Measurements from ENCODE around the gene ARHGAP26. TPM values are rescaled to one million over a fixed set of nuclear protein-coding genes. Genes with fewer than 3 reads are reported as not detected.
"Not testable (repeated sequence)": the region's sequence is repeated elsewhere in the genome, so short reads cannot be mapped to it uniquely, and the experiment has no call there.

Gene ARHGAP26
- total RNA-seq, 1 donor from 2014 or later: 36.7 TPM

- no peak for DNase-seq
Observed at GRCh38 chr5:142961440-142962173, 191.4 kb downstream of the ARHGAP26 start.

DNA sequence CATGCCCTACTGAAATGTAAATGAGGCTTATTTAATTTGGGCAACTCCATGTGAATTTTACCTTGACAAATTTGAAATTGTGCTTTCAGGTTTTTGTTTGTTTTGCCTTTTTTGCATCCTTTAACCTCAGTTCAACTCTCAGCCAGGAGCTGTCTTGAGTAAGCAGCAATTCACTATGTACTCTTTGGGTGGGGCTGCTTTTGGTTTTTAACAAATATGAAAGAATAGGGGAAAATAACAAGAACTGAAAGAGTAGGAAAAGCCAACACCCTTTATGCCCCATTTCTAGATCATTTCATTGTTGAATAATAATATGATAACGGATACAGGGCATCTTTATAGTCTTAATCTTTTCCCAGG is 192.0 kb downstream of the ARHGAP26 start:
- no peak for DNase-seq

- not testable (repeated sequence) for DNase-seq
Observed at GRCh38 chr5:142965258-142966120, 195.3 kb downstream of the ARHGAP26 start.

GRCh38 chr5:142966121-142966420 is 195.9 kb downstream of the ARHGAP26 start:
- DNase-seq: no peak

- DNase-seq: no peak
Observed at GRCh38 chr5:142969186-142969585, 199.0 kb downstream of the ARHGAP26 start.

GRCh38 chr5:142969624-142970439 is 199.7 kb downstream of the ARHGAP26 start:
- DNase-seq: no peak

DNA sequence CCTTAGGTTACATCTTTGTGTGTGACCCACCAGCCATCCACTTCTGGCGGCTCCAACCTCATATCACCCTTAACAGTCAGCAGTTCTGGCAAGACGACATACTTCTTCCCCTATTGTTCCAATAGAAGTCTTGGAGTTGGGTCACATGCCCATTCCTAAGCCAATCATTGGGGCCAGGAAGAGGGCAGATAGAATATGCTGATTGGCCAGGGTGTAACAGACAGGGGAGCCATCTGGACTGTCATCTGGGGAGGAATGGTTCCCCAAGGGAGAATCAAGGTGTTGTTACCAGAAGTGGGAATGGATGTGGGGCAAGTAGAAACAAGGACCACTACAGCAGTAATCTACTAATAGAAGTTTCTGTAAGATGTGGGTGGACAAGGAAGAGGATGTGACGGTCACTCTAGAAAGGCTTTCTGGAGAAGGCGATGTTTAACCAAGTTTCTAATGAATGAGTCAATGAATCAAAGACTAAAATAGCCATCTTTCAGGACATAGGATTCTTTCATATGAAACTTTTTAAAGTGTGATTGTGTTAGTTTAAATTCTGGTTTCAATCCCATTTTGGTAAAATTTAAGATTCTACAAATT is 200.4 kb downstream of the ARHGAP26 start:
- no peak for DNase-seq

DNA sequence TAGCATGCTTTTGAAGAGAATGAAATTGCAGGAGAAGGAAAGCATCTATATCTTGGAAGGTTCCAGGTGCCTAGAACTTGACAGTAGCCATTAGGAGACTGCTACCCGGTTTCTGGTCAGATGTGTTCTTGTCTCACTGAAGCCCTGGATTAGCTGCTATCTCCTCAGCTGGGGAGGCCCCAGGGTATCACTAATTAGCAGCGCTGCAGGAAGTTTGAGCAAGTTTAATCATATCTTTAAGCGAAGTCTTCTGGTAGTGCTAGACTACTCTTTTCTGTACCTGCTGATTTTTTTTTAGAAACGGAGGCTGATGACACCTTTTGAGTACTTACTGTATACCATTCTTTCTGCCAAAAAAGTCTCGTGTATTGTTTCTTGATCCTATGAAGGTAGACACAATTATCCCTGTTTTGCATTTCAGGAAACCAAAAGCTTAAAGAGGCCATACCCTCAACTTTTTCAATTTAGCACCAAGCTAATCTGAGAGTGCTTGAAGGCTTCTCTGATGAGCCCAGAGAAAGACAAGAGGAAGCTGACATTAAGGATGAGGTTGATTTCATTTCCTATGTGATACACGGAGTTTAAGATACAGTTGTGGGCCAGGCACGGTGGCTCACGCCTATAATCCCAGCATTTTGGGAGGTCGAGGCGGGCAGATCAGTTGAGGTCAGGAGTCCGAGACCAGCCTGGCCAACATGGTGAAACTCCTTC is 201.3 kb downstream of the ARHGAP26 start:
- no peak for DNase-seq

DNA sequence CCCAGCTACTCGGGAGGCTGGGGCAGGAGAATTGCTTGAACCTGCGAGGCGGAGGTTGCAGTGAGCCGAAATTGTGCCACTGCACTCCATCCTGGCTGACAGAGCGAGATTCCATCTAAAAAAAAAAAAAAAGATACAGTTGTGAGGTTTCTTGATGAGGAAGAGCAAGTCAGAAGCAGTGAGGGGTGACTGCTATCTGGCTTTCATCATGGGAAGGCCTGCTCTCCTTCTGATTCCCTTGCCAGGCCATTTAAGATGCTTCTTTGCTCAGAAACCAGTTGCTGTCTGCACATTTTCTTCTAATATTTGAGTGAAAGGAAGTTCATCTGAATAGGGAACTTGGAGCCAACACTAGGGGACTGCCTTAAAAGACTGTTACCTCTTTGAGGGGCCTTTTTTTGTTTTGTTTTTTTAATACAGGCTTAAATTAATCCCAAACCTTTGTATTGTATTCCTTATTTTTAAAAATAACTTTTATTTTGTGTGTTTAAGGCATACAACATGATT is 201.9 kb downstream of the ARHGAP26 start:
- no peak for DNase-seq

DNA sequence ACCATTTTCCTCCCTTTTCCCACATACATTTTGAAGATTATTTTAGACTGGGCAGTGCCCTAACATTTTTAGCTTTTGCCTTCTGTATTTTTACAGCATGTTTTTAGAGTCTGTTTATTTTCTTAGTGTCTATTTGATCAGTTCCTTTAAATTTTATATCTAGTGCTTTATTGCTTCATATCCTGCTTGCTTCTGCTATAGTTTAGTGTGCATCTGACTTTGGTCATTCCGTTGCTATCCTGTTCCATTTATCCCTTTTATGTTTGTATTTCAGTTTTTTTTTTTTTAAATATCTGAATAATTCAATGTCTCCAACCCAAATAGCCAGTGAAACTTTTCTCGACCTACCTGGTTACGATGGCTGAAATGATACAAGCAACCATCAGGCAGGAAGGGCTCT is 203.8 kb downstream of the ARHGAP26 start:
- no peak for DNase-seq

- no peak for DNase-seq
Observed at GRCh38 chr5:142974409-142974808, 204.2 kb downstream of the ARHGAP26 start.

DNA sequence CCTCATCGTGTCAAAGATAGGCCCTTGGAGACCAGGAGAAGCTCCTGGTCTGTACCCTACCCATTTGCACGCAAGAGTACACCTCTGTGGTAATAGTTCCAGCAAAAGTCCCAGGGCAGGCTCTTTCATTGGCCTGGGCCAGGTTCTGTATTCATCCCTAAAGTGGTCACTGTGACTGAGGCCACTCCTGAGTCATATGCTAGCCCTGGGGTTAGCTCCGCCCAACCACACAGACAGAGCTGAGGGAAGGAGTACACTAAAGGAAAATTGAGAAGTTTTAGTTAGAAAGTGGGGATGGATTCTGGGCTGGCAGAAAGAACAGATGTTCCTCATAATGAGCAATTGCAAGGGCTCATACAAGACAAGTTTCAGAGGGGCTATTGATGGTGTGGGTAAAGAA is 206.7 kb downstream of the ARHGAP26 start:
- DNase-seq: no peak

- no peak for DNase-seq
Observed at GRCh38 chr5:142977363-142978051, 207.3 kb downstream of the ARHGAP26 start.

GRCh38 chr5:142978252-142978651 is 208.1 kb downstream of the ARHGAP26 start:
- DNase-seq: no peak

- no peak for DNase-seq
Observed at GRCh38 chr5:142978726-142979125, 208.5 kb downstream of the ARHGAP26 start.

- no peak for DNase-seq
Observed at GRCh38 chr5:142979636-142980035, 209.5 kb downstream of the ARHGAP26 start.

DNA sequence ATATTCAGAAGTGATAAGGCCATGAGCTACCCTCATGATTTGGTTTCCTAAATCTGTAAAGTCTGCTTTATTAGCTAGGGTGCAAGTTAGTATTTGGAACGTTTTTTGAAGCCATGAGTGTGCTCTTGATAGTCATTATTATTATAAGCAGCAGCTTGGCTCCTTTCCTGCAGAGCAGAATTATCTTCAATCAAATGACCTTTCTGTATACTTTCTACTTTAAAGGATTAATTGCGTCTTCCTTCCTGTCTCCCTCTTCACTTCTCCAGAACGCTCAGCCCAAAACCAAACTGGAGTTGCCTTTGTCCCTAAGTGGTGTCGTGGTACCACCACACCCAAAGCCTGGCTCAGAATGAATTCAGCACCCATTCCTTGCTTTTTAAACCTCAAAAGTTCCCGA is 211.3 kb downstream of the ARHGAP26 start:
- DNase-seq: no peak

DNA sequence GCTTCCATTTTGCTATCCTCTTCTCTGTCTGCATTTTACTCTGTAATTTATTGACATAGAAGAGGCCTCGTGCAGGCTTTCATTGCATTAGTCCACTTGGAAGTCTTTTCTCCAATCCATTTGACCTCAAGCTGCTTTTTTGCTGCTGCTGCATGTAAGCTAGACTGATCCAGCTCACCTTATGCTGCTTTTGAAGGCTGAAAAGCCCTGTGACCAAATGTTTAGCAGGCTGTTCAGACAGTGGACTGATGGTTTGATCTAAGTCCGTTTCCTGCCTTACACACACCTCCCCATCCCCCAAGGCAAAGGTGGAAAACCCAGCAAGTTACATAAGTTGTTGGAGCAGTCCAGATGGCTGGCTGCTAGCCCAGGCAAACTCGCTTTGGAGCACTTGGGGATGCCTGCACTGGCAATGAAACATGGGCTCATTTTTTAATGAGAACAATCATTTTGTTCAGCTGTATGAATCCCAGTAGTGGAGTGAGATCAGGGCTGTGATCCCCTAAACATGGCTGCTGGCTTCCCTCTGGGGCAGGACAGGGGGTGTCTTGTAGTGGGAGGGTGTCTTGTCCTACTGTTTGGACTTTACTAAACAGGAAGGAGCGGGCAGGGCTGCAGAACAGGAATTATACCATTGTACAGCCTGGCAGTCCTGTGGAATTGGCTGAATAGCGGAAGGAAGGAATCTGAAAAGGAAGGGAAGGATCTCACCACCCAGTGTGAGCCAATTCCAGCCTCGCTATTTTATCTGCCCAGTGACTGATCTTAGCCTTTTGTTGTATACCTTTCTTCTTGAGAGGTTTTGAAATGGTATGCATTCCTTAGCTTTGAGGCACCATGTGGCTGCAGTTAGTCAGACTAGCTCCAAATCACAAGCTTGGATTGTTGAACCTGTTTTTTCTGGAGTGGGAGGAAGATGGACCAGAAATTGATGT is 212.0 kb downstream of the ARHGAP26 start:
- peak; percentile 79 for DNase-seq

DNA sequence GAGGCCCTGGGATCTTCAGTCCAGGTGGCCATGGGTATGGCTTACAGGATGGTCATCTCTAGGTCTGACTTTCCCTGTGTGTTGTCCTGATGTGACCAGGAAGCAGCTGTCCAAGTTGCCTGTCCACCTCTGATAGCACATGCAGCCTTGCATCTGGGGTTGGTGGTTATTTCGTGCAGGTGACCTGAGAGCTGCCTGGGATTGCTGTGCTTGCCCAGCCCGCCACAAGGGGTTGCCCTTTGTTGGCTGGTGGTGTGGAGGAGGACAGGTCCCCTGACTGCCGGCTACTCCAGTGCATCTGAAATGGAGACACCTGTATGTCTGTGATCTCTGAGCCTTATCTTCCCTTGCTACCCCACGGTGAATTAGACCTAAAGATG is 212.6 kb downstream of the ARHGAP26 start:
- DNase-seq: no peak

- peak; percentile 48 for DNase-seq
Observed at GRCh38 chr5:142984011-142984410, 213.8 kb downstream of the ARHGAP26 start.
